Mucosa of rectum (tissue), 2 donors: ENCODE measurements around the gene EVL.

Experiments used
- H3K27ac ChIP-seq, 2 donors: one replicate each; pipeline ENCODE4 v1.7.0; 2013; ENCODE audit warnings: inconsistent platforms in 2 of 2, low read depth in 2 of 2, low read length in 2 of 2
- H3K27me3 ChIP-seq, 2 donors: one replicate each; pipeline ENCODE4 v1.7.0; 2013; ENCODE audit warnings: low read length in 2 of 2; ENCODE audit not compliant: control insufficient read depth in 2 of 2, insufficient read depth in 2 of 2
- H3K36me3 ChIP-seq, 2 donors: one replicate each; pipeline ENCODE4 v1.7.0; 2013; ENCODE audit warnings: low read length in 2 of 2; ENCODE audit not compliant: control insufficient read depth in 2 of 2, insufficient read depth in 2 of 2
- H3K4me1 ChIP-seq, 2 donors: one replicate each; pipeline ENCODE4 v1.7.0; 2013; ENCODE audit warnings: low read length in 2 of 2, mild to moderate bottlenecking in 1 of 2; ENCODE audit not compliant: control insufficient read depth in 2 of 2, insufficient read depth in 2 of 2
- H3K4me3 ChIP-seq, 2 donors: one replicate each; pipeline ENCODE4 v1.7.0; 2013; ENCODE audit warnings: low read length in 2 of 2
- H3K9ac ChIP-seq, 2 donors: one replicate each; pipeline ENCODE4 v1.7.0; 2013; ENCODE audit warnings: low read length in 2 of 2, low read depth in 1 of 2, mild to moderate bottlenecking in 1 of 2
- H3K9me3 ChIP-seq, 2 donors: one replicate each; pipeline ENCODE4 v1.7.0; 2013; ENCODE audit warnings: low read length in 2 of 2; ENCODE audit not compliant: control insufficient read depth in 2 of 2
- donor health status: healthy.
- donor health status: Normal muscosa, but diverticular disease.

EVL gene

GRCh38 chr14:100134586-100134985, 69.4 kb downstream of the EVL start:
- Histone ChIP-seq H3K9ac (no peak overlapping the region), H3K36me3 (peaks cover 0 to 35% of the 10 kb centered on the region in 2 donors), H3K27ac (peak overlapping the region in 1 of 2 donors; percentile 16), H3K27me3 (no peaks in the 10 kb centered on the region), H3K4me1 (peaks cover 12 to 14% of the 10 kb centered on the region in 2 donors), H3K4me3 (no peak overlapping the region), H3K9me3 (no peaks in the 10 kb centered on the region)

GRCh38 chr14:100135073-100135472, 69.9 kb downstream of the EVL start:
- Histone ChIP-seq H3K27ac (no peak overlapping the region), H3K4me1 (peaks cover 12 to 14% of the 10 kb centered on the region in 2 donors)

GRCh38 chr14:100135784-100136183, 70.6 kb downstream of the EVL start:
- Histone ChIP-seq H3K36me3 (peaks cover 0 to 31% of the 10 kb centered on the region in 2 donors), H3K27ac (no peak overlapping the region)

More at GRCh38 chr14:100135073-100135472, 69.9 kb downstream of the EVL start:
- peaks cover 0 to 34% of the 10 kb centered on the region in 2 donors for H3K36me3 ChIP-seq
- no peak overlapping the region for H3K4me3 ChIP-seq
- no peaks in the 10 kb centered on the region for H3K27me3 ChIP-seq
- H3K9ac ChIP-seq: no peak overlapping the region
- no peaks in the 10 kb centered on the region for H3K9me3 ChIP-seq

GRCh38 chr14:100137173-100137572, 72.0 kb downstream of the EVL start:
- H3K9me3 ChIP-seq: no peaks in the 10 kb centered on the region
- no peak overlapping the region for H3K4me3 ChIP-seq
- peaks cover 19 to 26% of the 10 kb centered on the region in 2 donors for H3K4me1 ChIP-seq
- no peak overlapping the region for H3K9ac ChIP-seq
- H3K27me3 ChIP-seq: no peaks in the 10 kb centered on the region
- H3K27ac ChIP-seq: no peak overlapping the region
- peaks cover 0 to 32% of the 10 kb centered on the region in 2 donors for H3K36me3 ChIP-seq

More at GRCh38 chr14:100135784-100136183, 70.6 kb downstream of the EVL start:
- H3K9ac ChIP-seq: no peak overlapping the region
- H3K4me3 ChIP-seq: no peak overlapping the region
- no peaks in the 10 kb centered on the region for H3K27me3 ChIP-seq
- H3K9me3 ChIP-seq: no peaks in the 10 kb centered on the region
- peaks cover 12 to 18% of the 10 kb centered on the region in 2 donors for H3K4me1 ChIP-seq

GRCh38 chr14:100138082-100138787, 73.0 kb downstream of the EVL start:
- Histone ChIP-seq H3K9me3 (no peaks in the 10 kb centered on the region), H3K36me3 (peaks cover 0 to 23% of the 10 kb centered on the region in 2 donors), H3K27me3 (no peaks in the 10 kb centered on the region), H3K27ac (peak overlapping the region in 1 of 2 donors; percentile 58), H3K4me3 (no peak overlapping the region), H3K9ac (no peak overlapping the region), H3K4me1 (peaks cover 26 to 32% of the 10 kb centered on the region in 2 donors)

GRCh38 chr14:100138955-100139354, 73.7 kb downstream of the EVL start:
- no peak overlapping the region for H3K9ac ChIP-seq
- no peak overlapping the region for H3K4me3 ChIP-seq
- H3K36me3 ChIP-seq: peaks cover 0 to 21% of the 10 kb centered on the region in 2 donors
- peaks cover 27 to 37% of the 10 kb centered on the region in 2 donors for H3K4me1 ChIP-seq
- no peak overlapping the region for H3K27ac ChIP-seq
- no peaks in the 10 kb centered on the region for H3K27me3 ChIP-seq
- no peaks in the 10 kb centered on the region for H3K9me3 ChIP-seq

- H3K27me3 ChIP-seq: no peaks in the 10 kb centered on the region
- H3K4me3 ChIP-seq: no peak overlapping the region
- peak overlapping the region in 1 of 2 donors; percentile 60 for H3K9ac ChIP-seq
- H3K27ac ChIP-seq: peak overlapping the region; percentile 83 to 86
- peaks cover 40 to 46% of the 10 kb centered on the region in 2 donors for H3K4me1 ChIP-seq
- H3K9me3 ChIP-seq: no peaks in the 10 kb centered on the region
- H3K36me3 ChIP-seq: peaks cover 0 to 12% of the 10 kb centered on the region in 2 donors
These were observed 75.3 kb downstream of the EVL start for GRCh38 chr14:100140452-100141078.

- peaks cover 0 to 10% of the 10 kb centered on the region in 2 donors for H3K36me3 ChIP-seq
- peaks cover 45 to 51% of the 10 kb centered on the region in 2 donors for H3K4me1 ChIP-seq
- H3K9me3 ChIP-seq: no peaks in the 10 kb centered on the region
- H3K27ac ChIP-seq: peak overlapping the region; percentile 83 to 86
- H3K4me3 ChIP-seq: no peak overlapping the region
- H3K27me3 ChIP-seq: no peaks in the 10 kb centered on the region
- peak overlapping the region in 1 of 2 donors; percentile 60 for H3K9ac ChIP-seq
These were observed 75.9 kb downstream of the EVL start for GRCh38 chr14:100141098-100141497.

- Histone ChIP-seq H3K27ac (peak overlapping the region; percentile 83 to 86), H3K4me1 (peaks cover 57 to 64% of the 10 kb centered on the region in 2 donors), H3K9me3 (no peaks in the 10 kb centered on the region), H3K36me3 (peaks cover 0 to 9% of the 10 kb centered on the region in 2 donors), H3K9ac (peak overlapping the region; percentile 52 to 63), H3K27me3 (no peaks in the 10 kb centered on the region), H3K4me3 (no peak overlapping the region)
These were observed 77.1 kb downstream of the EVL start for GRCh38 chr14:100142073-100143040.
